ENCODE results near the gene CLASRP.

Gene CLASRP

DNA sequence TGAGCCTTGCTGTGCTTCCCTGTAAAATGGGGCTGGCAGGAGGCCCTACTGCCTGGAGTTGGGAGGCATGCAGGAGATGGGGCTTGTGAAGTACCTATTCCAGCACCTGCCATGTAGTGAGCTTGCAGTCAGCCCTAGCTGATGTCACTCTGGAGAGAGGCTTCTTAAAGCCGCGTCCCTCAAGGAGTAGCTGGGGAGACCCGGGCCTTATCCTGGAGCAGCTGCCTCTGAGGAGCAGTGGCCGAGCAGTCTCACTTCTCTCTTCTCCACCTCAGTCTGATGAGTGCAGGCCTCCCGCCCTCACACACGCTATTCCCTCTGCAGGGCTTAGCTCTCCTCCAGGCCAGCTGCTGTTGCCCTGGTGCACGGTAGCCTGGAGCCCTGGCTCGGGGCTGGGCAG, 18.0 kb downstream of the CLASRP start:
- no peak for TF ChIP-seq CTCF (conservative IDR thresholded peaks at IDR 0.05)
- TF ChIP-seq ZFX (IDR thresholded peaks at IDR 0.05), result no peak

GRCh38 chr19:45057444-45057843, 18.6 kb downstream of the CLASRP start:
- H3K27ac ChIP-seq, result no peak overlapping the region
- TF ChIP-seq ZFX (IDR thresholded peaks at IDR 0.05) (no peak), CTCF (conservative IDR thresholded peaks at IDR 0.05) (no peak)

More for the DNA sequence above, 18.0 kb downstream of the CLASRP start:
- no peak overlapping the region for H3K27ac ChIP-seq

DNA sequence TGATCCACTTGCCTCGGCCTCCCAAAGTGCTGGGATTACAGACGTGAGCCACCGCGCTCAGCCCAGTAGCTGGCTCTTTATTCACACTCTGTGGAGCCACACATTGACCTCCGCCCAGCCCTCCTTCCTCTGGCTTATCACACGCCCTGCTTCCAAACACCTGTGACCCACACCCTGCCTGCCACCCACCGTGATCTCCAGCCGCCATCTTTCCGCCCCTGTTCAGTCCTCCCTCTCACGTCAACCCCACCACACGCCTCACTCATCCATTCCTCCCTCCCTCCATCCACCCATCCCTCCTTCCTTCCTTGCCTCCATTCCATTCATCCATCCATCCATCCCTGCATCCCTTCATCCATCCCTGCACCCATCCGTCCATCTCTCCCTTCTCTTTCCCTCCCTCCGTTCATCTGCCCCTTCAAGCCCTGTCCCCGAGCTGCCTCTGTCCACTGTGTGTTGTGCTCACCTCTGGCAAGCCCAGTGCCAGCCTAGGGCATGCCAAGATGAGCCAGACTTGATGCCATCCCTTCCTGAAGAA, 19.8 kb downstream of the CLASRP start:
- TF ChIP-seq CTCF (conservative IDR thresholded peaks at IDR 0.05) (no peak), ZFX (IDR thresholded peaks at IDR 0.05) (no peak)
- H3K27ac ChIP-seq, result no peak overlapping the region

DNA sequence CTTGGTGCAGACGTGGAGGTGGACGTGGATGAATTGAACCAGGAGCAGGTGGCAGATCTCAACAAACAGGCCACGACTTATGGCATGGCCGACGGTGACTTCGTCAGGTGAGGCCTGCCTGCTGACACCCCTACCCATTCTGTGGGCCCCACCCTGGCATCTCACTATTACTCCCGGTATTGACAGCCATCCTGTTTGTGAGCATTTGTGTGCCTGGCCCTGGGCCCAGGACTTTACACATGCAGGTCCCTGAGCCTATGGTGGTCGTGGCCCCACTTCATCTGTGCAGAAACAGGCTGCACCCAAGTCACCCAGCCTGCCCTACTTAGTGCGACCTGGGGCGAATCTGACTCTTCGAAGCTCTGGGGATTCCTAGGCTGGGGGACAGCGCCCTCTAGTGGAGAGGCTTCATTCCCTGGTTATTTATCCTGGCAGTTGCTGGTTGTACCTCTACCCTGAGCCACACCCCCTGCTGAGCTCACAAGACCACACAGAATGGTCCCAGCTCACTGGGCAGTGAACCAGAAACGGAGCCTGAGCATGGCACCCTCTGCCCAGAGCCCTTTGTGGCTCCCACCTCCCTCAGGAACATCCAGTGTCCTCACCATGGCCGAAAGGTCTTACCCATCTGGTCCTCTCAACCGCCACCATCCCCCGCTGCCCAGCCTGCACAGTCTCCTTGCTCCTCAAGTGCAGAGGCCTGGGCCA, 20.6 kb downstream of the CLASRP start:
- no peak overlapping the region for H3K27ac ChIP-seq
- TF ChIP-seq ZFX (IDR thresholded peaks at IDR 0.05) (no peak), CTCF (conservative IDR thresholded peaks at IDR 0.05) (peak; percentile 83)

- TF ChIP-seq CTCF (conservative IDR thresholded peaks at IDR 0.05) (no peak), ZFX (IDR thresholded peaks at IDR 0.05) (no peak)
Observed at GRCh38 chr19:45061965-45062364, 23.1 kb downstream of the CLASRP start.

GRCh38 chr19:45063851-45064801, 25.3 kb downstream of the CLASRP start:
- no peak overlapping the region for H3K27ac ChIP-seq
- no peak for TF ChIP-seq ZFX (IDR thresholded peaks at IDR 0.05)
- no peak for TF ChIP-seq CTCF (conservative IDR thresholded peaks at IDR 0.05)

More at GRCh38 chr19:45061965-45062364, 23.1 kb downstream of the CLASRP start:
- H3K27ac ChIP-seq, result no peak overlapping the region

Data from C4-2B (cell line).